ENCODE measurements around the gene SPO11.
"Not testable (repeated sequence)": the region's sequence is repeated elsewhere in the genome, so short reads cannot be mapped to it uniquely, and the experiment has no call there.

Gene SPO11

DNA sequence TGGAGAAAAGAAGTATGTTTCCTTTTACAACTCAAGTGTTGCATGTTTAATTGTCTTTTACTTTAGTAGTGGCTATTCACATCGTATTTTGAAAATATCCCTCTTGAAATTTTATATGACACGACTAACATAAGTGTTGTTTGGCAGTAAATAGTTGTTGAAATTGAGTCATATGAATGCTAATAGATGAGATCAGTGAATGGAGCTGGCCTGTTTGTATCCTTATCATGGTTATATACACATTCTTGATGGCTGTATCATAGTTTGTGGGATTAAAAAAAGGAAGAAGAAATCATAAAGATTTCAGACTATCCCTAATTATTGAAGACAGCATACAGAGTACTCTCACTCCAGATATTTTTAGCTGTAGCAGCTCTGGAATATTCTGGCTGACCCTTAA lies 13.2 kb downstream of the SPO11 start:
- no peak for DNase-seq

DNA sequence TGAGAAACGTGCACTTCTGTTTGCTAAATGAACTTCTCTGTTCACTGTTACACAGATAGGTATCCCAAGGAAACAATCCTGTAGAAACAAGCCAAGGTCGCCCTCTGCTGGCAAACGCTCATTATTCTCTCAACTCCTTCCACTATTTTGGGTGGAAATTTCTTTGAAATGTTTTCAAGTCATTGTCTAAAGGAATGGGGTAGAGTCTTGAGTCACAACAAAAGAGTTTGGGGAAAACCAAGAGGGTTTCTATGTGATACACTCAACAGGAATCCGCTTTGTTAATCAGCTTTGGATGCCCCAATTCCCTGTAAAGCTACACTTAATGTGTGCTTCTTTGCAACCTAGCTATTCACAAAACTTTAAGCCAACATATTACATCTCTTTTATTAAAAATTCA lies 16.9 kb downstream of the SPO11 start:
- DNase-seq = no peak

DNA sequence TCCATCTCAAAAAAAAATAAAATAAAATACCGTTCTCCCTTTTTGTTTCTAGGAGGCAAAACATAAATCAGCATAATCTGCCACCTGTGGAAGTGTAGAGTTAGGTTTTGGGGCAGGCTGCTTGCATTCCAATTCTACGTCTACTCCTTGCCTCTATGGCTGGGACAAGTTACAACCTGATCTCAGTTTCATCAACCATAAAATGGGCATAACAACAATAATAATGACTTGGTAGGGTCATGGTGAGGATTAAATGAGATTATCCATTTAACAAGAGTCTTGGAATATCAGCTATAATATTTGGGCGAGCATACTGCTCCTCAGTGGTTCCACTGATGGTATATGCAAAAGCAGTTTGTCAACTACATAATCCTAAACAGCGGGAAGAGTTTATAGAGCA lies 17.8 kb downstream of the SPO11 start:
- no peak for DNase-seq

DNA sequence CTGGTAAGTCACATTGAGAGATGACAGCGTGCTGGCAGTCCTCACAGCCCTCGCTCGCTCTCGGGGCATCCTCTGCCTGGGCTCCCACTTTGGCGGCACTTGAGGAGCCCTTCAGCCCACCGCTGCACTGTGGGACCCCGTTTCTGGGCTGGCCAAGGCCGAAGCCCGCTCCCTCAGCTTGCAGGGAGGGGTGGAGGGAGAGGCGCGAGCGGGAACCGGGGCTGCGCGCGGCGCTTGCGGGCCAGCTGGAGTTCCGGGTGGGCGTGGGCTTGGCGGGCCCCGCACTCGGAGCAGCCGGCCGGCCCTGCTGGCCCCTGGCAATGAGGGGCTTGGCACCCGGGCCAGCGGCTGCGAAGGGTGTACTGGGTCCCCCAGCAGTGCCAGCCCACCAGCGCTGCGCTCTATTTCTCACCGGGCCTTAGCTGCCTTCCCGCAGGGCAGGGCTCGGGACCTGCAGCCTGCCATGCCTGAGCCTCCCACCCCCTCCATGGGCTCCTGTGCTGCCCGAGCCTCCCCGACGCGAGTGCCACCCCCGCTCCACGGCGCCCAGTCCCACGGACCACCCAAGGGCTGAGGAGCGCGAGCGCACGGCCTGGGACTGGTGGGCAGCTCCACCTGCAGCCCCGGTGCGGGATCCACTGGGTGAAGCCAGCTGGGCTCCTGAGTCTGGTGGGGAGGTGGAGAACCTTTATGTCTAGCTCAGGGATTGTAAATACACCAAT lies 18.8 kb downstream of the SPO11 start:
- DNase-seq = not testable (repeated sequence)

DNA sequence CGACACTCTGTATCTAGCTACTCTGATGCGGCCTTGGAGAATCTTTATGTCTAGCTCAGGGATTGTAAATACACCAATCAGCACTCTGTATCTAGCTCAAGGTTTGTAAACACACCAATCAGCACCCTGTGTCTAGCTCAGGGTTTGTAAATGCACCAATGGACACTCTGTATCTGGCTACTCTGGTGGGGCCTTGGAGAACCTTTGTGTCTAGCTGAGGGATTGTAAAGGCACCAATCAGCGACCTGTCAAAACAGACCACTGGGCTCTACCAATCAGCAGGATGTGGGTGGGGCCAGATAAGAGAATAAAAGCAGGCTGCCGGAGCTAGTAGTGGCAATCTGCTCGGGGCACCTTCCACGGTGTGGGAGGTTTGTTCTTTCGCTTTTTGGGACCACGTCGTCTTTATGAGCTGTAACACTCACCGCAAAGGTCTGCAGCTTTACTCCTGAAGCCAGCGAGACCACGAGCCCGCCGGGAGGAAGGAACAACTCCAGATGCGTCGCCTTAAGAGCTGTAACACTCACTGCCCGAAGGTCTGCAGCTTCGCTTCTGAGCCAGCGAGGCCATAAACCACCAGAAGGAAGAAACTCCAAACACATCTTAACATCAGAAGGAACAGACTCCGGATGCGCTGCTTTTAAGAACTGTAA lies 19.4 kb downstream of the SPO11 start:
- not testable (repeated sequence) for DNase-seq

DNA sequence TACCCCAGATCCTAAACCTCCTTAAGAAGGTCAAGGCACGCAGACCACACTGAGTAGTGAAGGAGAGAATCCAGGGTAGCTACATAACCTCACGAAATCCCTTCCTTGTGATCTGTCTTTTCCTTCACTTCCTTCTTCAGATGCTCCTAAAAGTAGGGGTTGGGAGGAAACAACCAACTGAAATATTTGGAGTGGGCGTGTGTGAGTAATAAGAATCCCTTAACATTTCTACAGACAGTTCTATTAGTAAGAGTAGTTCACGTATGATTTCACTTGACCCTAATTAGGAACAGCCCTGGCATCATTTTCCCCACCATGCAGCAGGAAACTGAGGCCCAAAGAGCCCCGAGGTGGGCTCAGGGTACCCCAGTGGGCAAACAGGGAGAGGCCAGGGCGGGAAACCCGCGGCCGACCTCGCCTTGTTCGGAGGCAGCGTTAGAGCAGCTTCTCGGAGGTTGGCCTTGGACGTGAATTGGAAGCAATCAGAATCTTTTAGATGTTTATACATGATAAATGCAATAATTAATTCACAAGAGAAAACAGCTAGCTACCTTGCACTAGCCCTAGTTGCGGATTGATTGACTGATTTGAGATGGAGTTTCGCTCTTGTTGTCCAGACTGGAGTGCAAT lies 20.6 kb downstream of the SPO11 start:
- no peak for DNase-seq

DNA sequence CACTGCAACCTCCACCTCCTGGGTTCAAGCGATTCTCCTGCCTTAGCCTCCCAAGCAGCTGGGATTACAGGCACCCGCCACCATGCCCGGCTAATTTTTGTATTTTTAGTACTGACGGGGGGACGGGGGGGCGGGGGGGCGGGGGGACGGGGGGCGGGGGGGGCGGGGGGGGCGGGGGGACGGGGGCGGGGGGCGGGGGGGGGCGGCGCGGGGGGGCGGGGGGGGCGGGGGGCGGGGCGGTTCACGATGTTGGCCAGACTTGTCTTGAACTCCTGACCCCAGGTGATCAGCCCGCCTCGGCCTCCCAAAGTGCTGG lies 21.1 kb downstream of the SPO11 start:
- DNase-seq = not testable (repeated sequence)

DNA sequence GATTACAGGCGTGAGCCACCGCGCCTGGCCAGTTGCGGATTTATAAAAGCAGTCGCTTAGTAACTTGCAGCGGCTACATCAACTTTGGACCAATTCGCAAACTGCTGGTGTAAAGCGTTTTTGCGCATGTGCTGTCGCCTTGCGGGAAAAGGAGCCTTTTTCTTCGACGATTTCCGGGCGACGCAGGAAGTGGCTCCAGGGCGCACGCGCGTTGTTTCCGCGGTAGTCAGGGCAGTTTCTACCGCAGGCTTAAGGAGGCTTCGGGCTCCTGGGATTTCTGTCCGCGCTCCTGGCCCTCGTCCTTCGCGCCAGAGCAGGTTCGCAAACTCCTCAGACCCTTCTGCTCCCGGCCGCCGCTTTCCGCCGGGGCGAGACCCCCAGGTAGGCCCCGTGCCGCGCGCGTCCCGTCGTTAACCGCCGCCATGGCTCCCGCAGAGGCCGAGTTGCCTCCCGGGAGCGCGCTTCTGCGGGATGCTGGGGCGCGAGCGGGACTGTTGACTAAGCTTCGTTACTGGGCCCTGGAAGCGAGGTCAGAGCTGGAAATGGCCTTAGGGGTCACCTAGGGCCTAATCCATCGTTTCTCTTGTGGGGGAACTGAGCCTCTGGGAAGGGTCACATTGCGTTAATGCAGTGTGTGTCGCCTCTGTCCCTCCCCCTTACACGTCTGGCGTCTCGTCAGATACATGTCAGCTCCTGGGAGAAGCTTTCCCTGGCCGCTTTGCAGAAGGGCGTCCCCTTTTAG lies 21.6 kb downstream of the SPO11 start, which contains the start of gene RAE1:
RAE1 (plus strand) TSS at position 214 of the 742 bp plus-strand sequence. CDS start 2,784 bp downstream, outside the sequence.
- DNase-seq = peak; percentile 80

DNA sequence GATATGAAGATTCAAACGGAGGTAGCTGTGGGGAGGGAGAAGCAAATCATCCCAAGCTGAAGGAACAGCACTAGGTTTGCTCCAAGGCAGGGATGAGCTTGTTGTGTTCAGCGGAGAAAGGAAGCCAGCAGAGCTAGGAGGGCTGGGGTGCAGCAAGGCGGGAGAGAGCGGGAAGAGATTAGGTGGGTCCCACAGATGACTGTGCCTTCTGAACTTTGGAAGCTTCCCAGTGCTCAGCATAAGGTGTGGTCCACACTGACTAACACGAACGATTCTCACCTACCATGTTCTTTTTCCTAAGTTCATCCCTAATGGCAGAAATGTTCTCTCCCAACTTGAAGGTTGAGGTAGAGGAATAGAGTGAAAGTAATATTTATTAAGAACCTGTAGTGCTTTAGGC lies 22.7 kb downstream of the SPO11 start:
- no peak for DNase-seq

DNA sequence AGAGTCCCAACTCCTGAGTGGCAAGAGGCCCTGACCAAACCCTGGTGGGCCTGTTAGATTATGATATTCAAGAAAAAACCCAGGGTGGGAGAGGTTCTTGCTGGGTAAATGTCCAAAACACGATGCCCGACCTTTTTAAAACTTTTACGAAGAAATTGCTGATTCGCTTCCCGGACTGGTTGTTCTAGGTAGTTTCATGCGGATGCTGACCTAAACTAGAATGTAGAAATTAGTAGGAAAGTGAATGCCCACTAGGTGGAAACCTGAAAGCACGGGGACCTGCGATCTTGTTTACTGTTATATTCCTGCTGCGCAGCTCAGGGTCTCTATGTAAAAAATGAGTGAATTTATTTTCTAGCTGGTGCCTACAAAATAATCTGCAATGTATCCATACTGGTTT lies 23.7 kb downstream of the SPO11 start:
- DNase-seq = no peak

DNA sequence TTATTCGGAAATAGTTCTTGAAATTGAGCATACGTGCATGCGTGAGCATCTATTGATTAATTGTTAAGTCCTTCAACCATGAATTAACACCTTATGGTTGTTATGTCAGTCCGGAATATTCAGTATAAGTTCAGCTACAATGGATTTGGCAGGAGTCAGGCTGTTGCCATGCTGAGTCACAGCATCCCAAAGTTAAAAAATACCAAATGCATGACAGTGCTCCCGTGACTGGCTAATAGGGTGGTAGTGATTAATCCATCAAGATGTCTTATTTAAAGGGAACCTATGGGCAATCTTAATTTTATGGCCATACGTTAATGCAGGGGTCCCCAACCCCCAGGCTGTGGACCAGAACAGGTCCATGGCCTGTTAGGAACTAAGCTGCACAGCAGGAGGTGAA lies 31.9 kb downstream of the SPO11 start:
- no peak for DNase-seq

DNA sequence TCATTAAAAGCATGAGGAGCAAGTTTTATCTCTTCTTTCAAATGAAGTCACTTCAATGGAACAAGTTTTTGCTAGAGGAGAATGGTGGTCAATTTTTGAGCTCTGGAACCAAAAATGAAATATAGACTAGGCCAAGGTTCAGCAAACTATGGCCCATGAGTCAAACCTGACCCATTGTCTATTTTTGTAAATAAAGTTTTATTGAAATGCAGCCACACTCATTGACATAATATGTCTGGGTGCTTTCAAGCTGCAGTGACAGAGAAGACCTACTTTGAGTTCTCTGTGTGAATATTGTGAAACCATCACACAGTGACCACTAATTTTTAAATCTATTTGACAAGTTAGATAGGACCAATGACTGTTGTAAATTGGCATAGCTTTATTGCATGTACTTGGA lies 34.8 kb downstream of the SPO11 start:
- DNase-seq = no peak

DNA sequence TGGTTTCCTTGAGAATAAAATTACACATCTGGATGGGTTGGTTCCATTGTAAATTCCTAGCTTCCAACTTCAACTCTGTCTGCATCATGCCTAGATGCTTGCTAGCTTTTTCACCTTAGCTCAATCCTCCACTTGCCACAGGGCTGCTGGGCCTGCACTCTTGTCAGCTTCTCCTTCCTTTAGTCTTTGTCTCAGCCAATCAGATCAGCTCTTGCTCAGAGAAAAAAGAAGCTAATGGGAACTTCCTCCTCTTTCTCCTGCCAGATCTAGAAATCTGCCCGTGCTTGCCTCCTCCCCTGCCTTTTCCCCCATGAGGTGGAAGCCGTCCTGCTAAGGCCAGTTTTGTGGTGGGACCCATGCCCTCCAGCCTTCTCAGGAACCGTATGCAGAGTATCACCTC lies 40.0 kb downstream of the SPO11 start:
- DNase-seq = no peak

DNA sequence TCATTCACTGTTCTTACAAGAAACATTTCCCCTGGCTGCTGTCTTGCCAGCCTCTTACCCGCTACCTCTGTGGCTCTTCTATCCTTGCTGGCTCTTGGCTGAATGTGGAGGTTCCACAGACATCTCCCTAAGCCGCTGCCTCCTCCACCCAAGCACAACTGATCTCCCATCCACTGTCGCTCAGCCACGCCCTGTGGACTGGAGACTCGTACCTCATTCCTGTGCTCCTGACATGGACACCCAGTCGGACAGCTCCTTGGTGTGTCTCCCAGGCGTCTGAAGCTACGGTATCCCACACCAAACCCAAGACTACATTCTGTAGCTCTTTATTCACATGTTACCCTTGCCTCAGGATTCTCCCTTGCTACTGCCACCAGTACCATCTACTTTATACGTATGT lies 40.7 kb downstream of the SPO11 start:
- DNase-seq = no peak

DNA sequence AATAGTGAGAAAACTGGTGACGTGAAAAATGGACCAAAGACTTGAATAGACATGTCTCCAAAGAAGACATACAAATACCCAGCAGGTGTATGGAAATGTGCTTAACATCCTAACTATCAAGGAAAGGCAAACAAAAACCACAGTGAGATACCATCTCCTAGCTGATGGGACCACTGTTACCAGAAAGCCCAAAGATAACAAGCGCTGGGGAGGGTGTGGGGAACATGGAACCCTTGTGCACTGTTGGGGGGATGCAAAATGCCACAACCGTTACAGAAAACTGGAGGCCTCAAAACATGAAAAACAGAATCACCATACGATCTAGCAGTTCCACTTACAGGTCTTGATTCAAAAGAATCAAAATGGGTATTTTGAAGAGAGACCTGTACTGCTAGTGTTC lies 41.8 kb downstream of the SPO11 start:
- no peak for DNase-seq

DNA sequence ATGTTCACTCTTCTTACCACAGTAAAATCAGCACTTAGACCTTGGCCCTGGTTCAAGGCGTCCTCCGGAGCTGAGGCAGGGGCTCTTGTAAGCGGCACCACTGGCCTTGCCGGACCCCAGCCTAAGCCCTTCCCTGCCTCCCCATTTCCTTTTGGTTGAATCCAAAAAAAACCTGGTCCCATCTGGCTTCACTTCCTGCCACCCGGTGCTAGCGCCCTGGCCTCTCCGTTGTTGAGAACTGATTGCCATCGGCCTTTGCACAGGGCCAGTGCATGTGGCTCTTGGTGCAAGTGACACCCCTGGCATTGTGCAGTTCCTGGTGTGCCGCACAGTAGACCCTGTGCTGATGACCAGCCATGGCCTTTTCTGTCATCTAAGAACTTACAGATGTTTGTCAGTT lies 42.6 kb downstream of the SPO11 start:
- DNase-seq = no peak

DNA sequence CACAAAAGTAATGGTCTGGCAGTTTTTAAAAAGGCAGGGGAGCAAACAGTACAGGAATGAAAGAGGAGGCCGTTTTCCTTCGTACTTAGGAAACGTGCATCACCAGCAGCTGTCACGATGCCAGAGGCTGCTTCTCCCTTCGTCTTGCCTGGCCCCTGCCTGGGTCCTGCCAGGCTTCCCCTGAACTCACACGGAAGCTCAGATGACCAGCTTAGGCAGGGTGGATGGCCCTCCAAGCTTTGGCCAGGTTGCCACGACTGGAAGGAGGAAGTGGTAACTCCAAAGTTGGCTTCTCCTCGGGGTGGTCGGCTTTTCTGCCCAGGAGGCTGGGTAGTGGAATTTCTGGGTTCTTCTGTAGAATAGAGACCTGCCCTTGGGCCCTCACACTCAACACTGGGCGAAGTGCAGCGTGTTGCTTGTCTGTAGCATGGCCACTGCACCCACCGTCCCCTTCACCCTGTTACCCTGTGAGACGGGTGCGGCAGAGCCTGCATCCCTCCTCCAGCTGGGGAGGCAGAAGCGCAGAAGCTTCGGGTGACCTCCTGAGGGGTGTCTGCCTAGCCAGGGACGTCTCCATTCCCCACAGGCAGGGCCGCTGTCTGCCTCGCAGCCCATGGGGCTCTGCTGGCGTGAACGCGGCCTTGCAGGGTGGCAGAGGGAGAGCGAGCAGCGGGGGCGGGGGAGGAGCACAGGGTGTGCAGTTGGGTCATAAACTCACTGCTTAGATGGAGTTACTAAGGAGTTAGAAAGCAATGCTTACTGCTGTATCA lies 43.2 kb downstream of the SPO11 start:
- no peak for DNase-seq

DNA sequence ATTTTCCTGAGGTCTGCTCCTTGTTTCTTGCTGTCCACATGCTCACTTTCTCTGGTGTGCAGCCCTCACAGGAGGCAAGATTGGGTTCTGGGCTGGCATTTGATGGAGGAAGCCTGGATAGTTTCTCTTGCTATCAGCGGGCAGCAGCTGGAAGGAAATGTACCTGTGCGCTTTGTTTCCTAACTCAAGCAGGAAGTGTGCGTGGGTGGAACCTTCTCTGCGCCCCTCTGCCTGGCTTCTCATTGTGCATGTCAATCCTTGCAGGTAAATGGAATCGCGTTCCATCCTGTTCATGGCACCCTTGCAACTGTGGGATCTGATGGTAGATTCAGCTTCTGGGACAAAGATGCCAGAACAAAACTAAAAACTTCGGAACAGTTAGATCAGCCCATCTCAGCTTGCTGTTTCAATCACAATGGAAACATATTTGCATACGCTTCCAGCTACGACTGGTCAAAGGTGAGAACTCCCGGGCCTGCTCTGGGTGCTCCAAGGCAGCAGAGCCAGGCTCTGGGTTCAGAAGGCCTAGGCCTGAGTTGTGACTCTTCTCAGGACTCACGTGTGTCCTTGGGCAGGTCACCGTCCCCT lies 44.8 kb downstream of the SPO11 start:
- no peak for DNase-seq

DNA sequence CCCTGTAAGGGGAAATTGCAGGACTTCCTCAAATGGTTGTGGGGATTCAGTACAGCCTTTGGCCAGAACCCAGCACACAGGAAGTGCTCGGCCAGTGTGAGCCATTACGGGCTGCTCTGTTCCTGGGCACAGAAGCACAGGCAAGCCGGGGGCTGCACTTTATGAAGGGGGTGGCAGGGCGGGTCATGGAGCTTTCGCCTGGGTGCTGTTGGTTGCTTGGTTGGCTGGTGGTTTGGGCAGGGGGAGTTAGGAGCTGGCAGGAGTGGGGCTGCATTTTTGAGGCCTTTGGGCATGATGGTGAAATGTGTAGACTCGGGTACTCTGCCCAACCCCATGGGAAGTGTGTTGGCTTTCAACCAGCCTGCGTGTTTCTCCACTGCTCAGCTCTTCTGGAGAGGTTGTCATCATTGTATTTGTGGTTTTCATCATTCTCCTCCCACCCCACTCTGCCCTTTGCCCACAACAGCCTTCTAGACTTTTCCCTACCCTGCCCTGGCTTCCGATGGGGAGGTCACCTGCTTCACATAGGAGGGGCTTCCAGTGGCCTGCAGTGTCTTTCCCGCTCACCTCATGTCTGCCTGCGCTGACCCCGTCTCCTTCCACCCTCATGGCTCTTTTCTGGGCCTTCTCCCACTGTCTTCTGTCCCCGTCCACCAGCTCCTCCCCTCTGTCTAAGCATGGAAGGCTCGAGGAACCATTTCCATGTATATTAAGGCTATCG lies 45.5 kb downstream of the SPO11 start:
- DNase-seq = no peak

DNA sequence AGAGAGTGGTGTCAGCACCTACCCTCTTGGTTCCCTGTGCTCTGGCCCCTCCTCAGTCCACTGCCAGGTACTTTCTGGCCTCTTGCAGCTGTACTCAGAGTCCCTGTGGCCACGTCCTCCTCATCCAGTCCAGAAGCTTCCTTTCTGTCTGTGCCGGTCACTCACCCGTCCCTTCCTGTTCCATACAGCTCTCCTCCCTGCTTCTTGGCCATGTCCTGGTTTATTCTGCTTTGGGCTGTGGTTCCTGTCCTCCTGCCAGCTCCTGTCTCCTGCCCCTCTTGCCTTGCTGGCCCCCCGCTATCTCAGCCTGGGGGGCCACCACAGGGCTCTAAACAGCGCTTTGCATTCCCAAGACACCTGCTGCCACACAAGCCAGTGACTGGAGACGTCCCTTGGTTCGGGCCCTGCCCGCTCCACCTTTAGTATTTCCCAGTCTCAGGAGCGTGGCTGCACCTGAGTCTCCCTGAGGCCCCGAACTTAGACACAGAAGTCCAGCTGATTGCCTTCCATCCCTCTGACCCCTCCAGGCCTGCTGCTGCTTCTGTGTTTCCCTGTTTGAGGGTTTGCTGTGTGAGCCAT lies 46.1 kb downstream of the SPO11 start:
- no peak for DNase-seq

DNA sequence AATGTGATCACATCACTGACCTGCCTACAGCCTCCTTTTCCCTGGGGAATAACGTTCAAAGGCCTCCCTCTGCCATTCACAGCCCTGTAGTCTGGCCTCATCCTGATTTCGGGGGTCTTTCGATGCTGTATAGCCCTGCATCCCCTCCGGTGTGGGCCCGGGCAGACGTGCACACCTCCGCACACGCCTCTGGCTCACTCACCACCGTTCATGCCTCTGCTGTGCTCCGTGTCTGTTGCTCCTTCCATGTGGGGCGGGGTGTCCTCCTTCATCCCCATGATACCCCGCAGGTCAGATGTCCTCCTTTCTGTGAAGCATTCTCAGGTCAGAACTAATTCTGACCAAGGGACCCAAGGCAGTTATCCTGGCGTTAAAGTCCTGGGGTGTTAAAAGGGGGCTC lies 47.7 kb downstream of the SPO11 start:
- DNase-seq = no peak

DNA sequence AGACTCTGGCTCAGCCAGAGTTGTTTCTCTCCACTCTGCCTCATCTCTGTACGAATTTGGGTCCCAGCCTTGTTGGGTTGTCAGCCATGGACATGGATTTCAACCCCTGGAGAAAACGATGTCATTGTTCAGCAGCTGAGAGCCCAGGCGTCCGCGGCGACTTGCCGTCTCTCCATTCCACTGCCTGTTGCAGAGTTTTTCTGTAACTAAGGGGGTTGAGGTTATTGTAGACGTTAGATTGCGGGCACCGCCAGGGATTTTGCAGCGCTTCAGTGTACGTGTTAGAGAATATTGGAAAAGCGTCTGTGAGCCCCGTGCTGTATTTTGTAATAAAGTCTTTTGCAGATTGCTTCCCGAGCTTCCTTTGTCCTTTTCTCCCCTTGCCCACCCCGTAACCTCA lies 48.5 kb downstream of the SPO11 start:
- no peak for DNase-seq
